ENCODE data around the gene ASB8. TPM values are rescaled to one million over a fixed set of nuclear protein-coding genes. Genes with fewer than 3 reads are reported as not detected.

Gene ASB8
- total and polyA plus RNA-seq, 9 of the 15 experiments (the other 6 are each of a cell fraction or from before 2014, with no cell fraction given), result 13.3 to 29.0 (median 19.6) TPM

- no peak for TF ChIP-seq SFPQ (IDR thresholded peaks at IDR 0.05; ENCODE audit: low read depth, low read length)
- peak; percentile 99 for TF ChIP-seq RBFOX2 (IDR thresholded peaks at IDR 0.05; ENCODE audit: low read depth, low read length)
- no peak for TF ChIP-seq NR2C2 (CRISPR knock-in tag; IDR thresholded peaks at IDR 0.05)
- peak; percentile 70 for TF ChIP-seq NR2C2 (tag; IDR thresholded peaks at IDR 0.05)
- no peak for TF ChIP-seq ETV6 (IDR thresholded peaks at IDR 0.05; ENCODE audit: borderline replicate concordance in 1 of 2, low read depth in 2 of 2, low read length in 1 of 2)
- peak; percentile 62; the same call in 1 of the 2 replicates for TF ChIP-seq ETV6 (CRISPR knock-in tag; IDR thresholded peaks at IDR 0.05; ENCODE audit: borderline replicate concordance)
- TF ChIP-seq TGIF2 (CRISPR knock-in tag; IDR thresholded peaks at IDR 0.05), result no peak
- TF ChIP-seq NFE2 (IDR thresholded peaks at IDR 0.05; ENCODE audit: low read depth), result no peak
- no peak for TF ChIP-seq NFE2L1 (tag; IDR thresholded peaks at IDR 0.05; ENCODE audit: borderline replicate concordance, low read depth)
- TF ChIP-seq ZNF436 (CRISPR knock-in tag; IDR thresholded peaks at IDR 0.05), result no peak
- TF ChIP-seq ZNF165 (CRISPR knock-in tag; IDR thresholded peaks at IDR 0.05; ENCODE audit: borderline replicate concordance), result no peak
- no peak for TF ChIP-seq PRPF4 (IDR thresholded peaks at IDR 0.05; ENCODE audit: insufficient read depth, low read depth, low read length, poor library complexity, severe bottlenecking)
- TF ChIP-seq NR4A1 (CRISPR knock-in tag; IDR thresholded peaks at IDR 0.05), result no peak
- TF ChIP-seq NR4A1 (tag; IDR thresholded peaks at IDR 0.05), result 0 out of 2 replicates have a peak, but pooled peaks have one; percentile 13
- TF ChIP-seq ZNF551 (CRISPR knock-in tag; IDR thresholded peaks at IDR 0.05), result no peak
- TF ChIP-seq ETS2 (tag; IDR thresholded peaks at IDR 0.05; ENCODE audit: borderline replicate concordance, poor library complexity, severe bottlenecking), result no peak
- no peak for TF ChIP-seq ZNF780A (CRISPR knock-in tag; IDR thresholded peaks at IDR 0.05)
- peak; percentile 22; the same call in 1 of the 2 replicates for TF ChIP-seq TEAD4 (IDR thresholded peaks at IDR 0.05; ENCODE audit: low read length)
- no peak for TF ChIP-seq TEAD4 (CRISPR knock-in tag; IDR thresholded peaks at IDR 0.05; ENCODE audit: borderline replicate concordance)
- TF ChIP-seq SIX5 (IDR thresholded peaks at IDR 0.05; ENCODE audit: borderline replicate concordance in 1 of 2, insufficient read depth in 1 of 2, low read depth in 1 of 2, low read length in 2 of 2), result no peak
- TF ChIP-seq CTCF (IDR thresholded peaks at IDR 0.05 in 2 of 3, conservative IDR thresholded peaks at IDR 0.05 in 1 of 3; ENCODE audit: insufficient read depth in 2 of 3, low read depth in 1 of 3, low read length in 3 of 3), result peak in 2 of 3 experiments; percentile 0 to 18; a peak in 2 of 6 replicates
- TF ChIP-seq CEBPB (tag; IDR thresholded peaks at IDR 0.05), result no peak
Measured at GRCh38 chr12:48197971-48198671, 40.8 kb upstream of the ASB8 start (continued).
